Measurements from ENCODE around the gene STRN.

STRN gene

DNA sequence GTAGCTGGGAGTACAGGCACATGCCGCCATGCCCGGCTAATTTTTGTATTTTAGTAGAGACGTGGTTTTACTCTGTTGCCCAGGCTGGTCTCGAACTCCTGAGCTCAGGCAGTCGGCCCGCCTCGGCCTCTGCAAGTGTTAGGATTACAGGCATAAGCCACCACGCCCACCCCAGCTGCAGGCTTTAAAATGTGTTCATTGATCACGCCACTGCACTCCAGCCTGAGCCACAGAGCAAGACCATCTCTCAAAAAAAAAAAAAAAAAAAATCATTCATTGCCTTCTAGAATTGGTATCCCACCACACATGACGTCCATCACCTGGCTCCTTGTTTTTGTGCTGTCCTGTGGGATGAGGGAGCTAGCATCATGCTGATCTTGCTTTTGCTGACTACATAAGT is 142.5 kb downstream of the STRN start:
- no peaks in the 10 kb centered on the region for H3K27me3 ChIP-seq (ENCODE audit: insufficient read depth, poor library complexity, severe bottlenecking)
- no peak overlapping the region for H3K27ac ChIP-seq (replicated peaks)
- H3K4me3 ChIP-seq (replicated peaks; ENCODE audit: insufficient read depth, low read length): no peak overlapping the region
- TF ChIP-seq, protein P1, sequence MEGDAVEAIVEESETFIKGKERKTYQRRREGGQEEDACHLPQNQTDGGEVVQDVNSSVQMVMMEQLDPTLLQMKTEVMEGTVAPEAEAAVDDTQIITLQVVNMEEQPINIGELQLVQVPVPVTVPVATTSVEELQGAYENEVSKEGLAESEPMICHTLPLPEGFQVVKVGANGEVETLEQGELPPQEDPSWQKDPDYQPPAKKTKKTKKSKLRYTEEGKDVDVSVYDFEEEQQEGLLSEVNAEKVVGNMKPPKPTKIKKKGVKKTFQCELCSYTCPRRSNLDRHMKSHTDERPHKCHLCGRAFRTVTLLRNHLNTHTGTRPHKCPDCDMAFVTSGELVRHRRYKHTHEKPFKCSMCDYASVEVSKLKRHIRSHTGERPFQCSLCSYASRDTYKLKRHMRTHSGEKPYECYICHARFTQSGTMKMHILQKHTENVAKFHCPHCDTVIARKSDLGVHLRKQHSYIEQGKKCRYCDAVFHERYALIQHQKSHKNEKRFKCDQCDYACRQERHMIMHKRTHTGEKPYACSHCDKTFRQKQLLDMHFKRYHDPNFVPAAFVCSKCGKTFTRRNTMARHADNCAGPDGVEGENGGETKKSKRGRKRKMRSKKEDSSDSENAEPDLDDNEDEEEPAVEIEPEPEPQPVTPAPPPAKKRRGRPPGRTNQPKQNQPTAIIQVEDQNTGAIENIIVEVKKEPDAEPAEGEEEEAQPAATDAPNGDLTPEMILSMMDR (IDR thresholded peaks at IDR 0.05; ENCODE audit: insufficient read depth, low read length): no peak
- no peak for TF ChIP-seq SPI1 (IDR thresholded peaks at IDR 0.05; ENCODE audit: borderline replicate concordance, low read depth)
- TF ChIP-seq POLR2AphosphoS5 (IDR thresholded peaks at IDR 0.05; ENCODE audit: low read depth): no peak
- TF ChIP-seq, protein P2, sequence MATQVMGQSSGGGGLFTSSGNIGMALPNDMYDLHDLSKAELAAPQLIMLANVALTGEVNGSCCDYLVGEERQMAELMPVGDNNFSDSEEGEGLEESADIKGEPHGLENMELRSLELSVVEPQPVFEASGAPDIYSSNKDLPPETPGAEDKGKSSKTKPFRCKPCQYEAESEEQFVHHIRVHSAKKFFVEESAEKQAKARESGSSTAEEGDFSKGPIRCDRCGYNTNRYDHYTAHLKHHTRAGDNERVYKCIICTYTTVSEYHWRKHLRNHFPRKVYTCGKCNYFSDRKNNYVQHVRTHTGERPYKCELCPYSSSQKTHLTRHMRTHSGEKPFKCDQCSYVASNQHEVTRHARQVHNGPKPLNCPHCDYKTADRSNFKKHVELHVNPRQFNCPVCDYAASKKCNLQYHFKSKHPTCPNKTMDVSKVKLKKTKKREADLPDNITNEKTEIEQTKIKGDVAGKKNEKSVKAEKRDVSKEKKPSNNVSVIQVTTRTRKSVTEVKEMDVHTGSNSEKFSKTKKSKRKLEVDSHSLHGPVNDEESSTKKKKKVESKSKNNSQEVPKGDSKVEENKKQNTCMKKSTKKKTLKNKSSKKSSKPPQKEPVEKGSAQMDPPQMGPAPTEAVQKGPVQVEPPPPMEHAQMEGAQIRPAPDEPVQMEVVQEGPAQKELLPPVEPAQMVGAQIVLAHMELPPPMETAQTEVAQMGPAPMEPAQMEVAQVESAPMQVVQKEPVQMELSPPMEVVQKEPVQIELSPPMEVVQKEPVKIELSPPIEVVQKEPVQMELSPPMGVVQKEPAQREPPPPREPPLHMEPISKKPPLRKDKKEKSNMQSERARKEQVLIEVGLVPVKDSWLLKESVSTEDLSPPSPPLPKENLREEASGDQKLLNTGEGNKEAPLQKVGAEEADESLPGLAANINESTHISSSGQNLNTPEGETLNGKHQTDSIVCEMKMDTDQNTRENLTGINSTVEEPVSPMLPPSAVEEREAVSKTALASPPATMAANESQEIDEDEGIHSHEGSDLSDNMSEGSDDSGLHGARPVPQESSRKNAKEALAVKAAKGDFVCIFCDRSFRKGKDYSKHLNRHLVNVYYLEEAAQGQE (IDR thresholded peaks at IDR 0.05; ENCODE audit: insufficient replicate concordance, low read depth): no peak
- no peak for TF ChIP-seq GABPA (IDR thresholded peaks at IDR 0.05; ENCODE audit: low read depth)
- DNase-seq (ENCODE audit: low read depth in 1 of 2, low spot score in 1 of 2): no peak

DNA sequence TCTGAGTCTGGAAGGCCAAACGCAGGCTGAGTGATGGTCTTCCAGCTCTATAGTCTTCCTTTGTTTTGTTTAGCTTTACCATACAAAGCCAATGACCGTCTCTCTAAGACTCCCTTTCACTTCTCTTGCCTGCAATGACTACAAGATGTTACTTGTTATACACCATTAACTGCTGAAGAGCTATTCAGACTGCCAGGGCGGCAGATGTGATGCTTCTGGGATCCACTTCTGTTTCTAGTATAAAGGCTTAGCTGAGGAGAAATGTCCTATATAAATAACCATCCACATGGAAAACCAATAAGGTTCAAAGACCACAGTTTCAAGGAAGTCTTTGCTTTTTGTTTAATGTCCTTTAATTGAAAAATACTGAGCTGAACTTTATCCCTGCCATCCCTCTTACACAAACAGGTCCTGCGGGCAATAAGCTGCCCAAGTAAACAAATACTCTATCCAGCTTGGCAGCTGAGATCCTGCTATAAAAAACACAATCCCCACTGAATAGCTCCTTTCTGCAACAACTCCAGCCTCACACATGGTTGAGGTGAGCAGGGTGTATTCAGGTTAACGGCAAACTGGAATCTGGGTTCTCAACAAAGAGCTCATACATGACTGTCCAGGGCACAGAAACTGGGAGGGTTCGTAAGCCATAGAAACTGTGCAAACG is 145.3 kb downstream of the STRN start:
- no peak overlapping the region for H3K27ac ChIP-seq (replicated peaks)
- TF ChIP-seq, protein P1 (IDR thresholded peaks at IDR 0.05; ENCODE audit: insufficient read depth, low read length): no peak
- TF ChIP-seq SPI1 (IDR thresholded peaks at IDR 0.05; ENCODE audit: borderline replicate concordance, low read depth) (no peak), POLR2AphosphoS5 (IDR thresholded peaks at IDR 0.05; ENCODE audit: low read depth) (no peak), GABPA (IDR thresholded peaks at IDR 0.05; ENCODE audit: low read depth) (no peak)
- TF ChIP-seq, protein P2 (IDR thresholded peaks at IDR 0.05; ENCODE audit: insufficient replicate concordance, low read depth): no peak
- no peak for DNase-seq (ENCODE audit: low read depth in 1 of 2, low spot score in 1 of 2)

DNA sequence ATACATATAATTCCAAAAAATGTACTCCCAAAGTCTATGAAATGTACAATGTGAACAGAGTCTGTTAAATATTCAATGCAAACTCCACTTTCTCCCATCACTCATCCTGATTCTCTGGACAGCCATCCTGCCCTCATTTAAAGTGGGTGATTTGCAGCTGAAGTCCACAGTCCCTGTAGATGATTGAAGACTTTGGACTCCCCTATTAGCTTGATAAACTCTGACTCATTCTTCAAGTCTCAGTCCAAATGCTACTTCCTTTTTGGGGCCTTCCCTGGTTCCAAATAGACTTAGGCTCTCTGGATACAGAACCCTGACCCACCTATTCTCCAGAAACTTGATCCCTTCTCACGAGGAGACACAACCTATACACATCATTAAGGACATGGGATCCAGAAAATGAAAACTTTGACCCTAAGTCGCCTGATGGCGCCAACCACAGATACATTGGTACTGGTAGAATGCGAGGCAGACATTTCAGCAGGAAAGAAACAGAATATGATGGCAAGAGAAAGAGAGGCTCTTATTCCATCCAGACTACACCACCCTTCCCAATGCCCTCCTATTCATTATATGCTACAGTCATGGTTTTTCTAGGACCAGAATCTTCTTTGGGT is 147.1 kb downstream of the STRN start:
- H3K27ac ChIP-seq (replicated peaks): no peak overlapping the region
- no peak for DNase-seq (ENCODE audit: low read depth in 1 of 2, low spot score in 1 of 2)
- H3K4me3 ChIP-seq (replicated peaks; ENCODE audit: insufficient read depth, low read length): no peak overlapping the region

More for the DNA sequence above, 145.3 kb downstream of the STRN start:
- H3K4me3 ChIP-seq (replicated peaks; ENCODE audit: insufficient read depth, low read length): no peak overlapping the region
- no peaks in the 10 kb centered on the region for H3K27me3 ChIP-seq (ENCODE audit: insufficient read depth, poor library complexity, severe bottlenecking)

More for the DNA sequence above, 147.1 kb downstream of the STRN start:
- TF ChIP-seq GABPA (IDR thresholded peaks at IDR 0.05; ENCODE audit: low read depth) (no peak), SPI1 (IDR thresholded peaks at IDR 0.05; ENCODE audit: borderline replicate concordance, low read depth) (no peak), POLR2AphosphoS5 (IDR thresholded peaks at IDR 0.05; ENCODE audit: low read depth) (no peak)
- TF ChIP-seq, protein P2 (IDR thresholded peaks at IDR 0.05; ENCODE audit: insufficient replicate concordance, low read depth): no peak
- TF ChIP-seq, protein P1 (IDR thresholded peaks at IDR 0.05; ENCODE audit: insufficient read depth, low read length): no peak
- no peaks in the 10 kb centered on the region for H3K27me3 ChIP-seq (ENCODE audit: insufficient read depth, poor library complexity, severe bottlenecking)

All from HL-60 (cell line).